Measurements from ENCODE around the gene CACNA2D4. TPM values are rescaled to one million over a fixed set of nuclear protein-coding genes. Genes with fewer than 3 reads are reported as not detected.
A peak's percentile ranks its signal among the peaks of the same experiment; 100 is the strongest.

The CACNA2D4 gene
- total and polyA plus RNA-seq, 2 of the 13 experiments (the other 11 are each of a cell fraction or from before 2014, with no cell fraction given): 14.2 to 136 TPM

- TF ChIP-seq FOXO4 (CRISPR knock-in tag; conservative IDR thresholded peaks at IDR 0.05): 0 out of 2 replicates have a peak, but pooled peaks have one; percentile 81
- no peak for TF ChIP-seq ATF6 (CRISPR knock-in tag; conservative IDR thresholded peaks at IDR 0.05)
- TF ChIP-seq SRSF1 (optimal IDR thresholded peaks at IDR 0.05; ENCODE audit: low read depth, low read length): no peak
- TF ChIP-seq ZNF629 (CRISPR knock-in tag; conservative IDR thresholded peaks at IDR 0.05): peak; percentile 98
- no peak for TF ChIP-seq ZNF577 (CRISPR knock-in tag; IDR thresholded peaks at IDR 0.05; ENCODE audit: borderline replicate concordance, low read depth)
- TF ChIP-seq HDAC6 (IDR thresholded peaks at IDR 0.05; ENCODE audit: low read depth, low read length): no peak
- no peak for TF ChIP-seq RBAK (CRISPR knock-in tag; IDR thresholded peaks at IDR 0.05)
- TF ChIP-seq NFIB (CRISPR knock-in tag; IDR thresholded peaks at IDR 0.05; ENCODE audit: borderline replicate concordance): no peak
- no peak for TF ChIP-seq RFX1 (IDR thresholded peaks at IDR 0.05)
- TF ChIP-seq REST (IDR thresholded peaks at IDR 0.05; ENCODE audit: borderline replicate concordance in 1 of 2, low read depth in 1 of 2, low read length in 2 of 2): no peak
- TF ChIP-seq ZNF770 (CRISPR knock-in tag; IDR thresholded peaks at IDR 0.05): 0 out of 2 replicates have a peak, but pooled peaks have one; percentile 17
- no peak for TF ChIP-seq BCL6 (CRISPR knock-in tag; IDR thresholded peaks at IDR 0.05)
- TF ChIP-seq CEBPB (IDR thresholded peaks at IDR 0.05; ENCODE audit: borderline replicate concordance, low read depth, low read length): no peak
- TF ChIP-seq ZFP62 (CRISPR knock-in tag; IDR thresholded peaks at IDR 0.05): no peak
- no peak for TF ChIP-seq TCF7 (IDR thresholded peaks at IDR 0.05; ENCODE audit: low read depth)
- no peak for TF ChIP-seq E2F5 (CRISPR knock-in tag; conservative IDR thresholded peaks at IDR 0.05)
- peak; percentile 76 for TF ChIP-seq ZNF619 (CRISPR knock-in tag; IDR thresholded peaks at IDR 0.05)
- peak; percentile 25; the same call in 1 of the 2 replicates for TF ChIP-seq ZNF790 (CRISPR knock-in tag; IDR thresholded peaks at IDR 0.05; ENCODE audit: borderline replicate concordance)
- TF ChIP-seq PAX8 (CRISPR knock-in tag; IDR thresholded peaks at IDR 0.05; ENCODE audit: borderline replicate concordance): no peak
- TF ChIP-seq NFYC (CRISPR knock-in tag; IDR thresholded peaks at IDR 0.05): no peak
These were observed 122.5 kb downstream of the CACNA2D4 start (continued) for GRCh38 chr12:1795785-1796514.
